Measurements from ENCODE around the gene SOD3. TPM values are rescaled to one million over a fixed set of nuclear protein-coding genes. Genes with fewer than 3 reads are reported as not detected.
A peak's percentile ranks its signal among the peaks of the same experiment; 100 is the strongest.

Gene SOD3
- total RNA-seq, 4 donors from 2014 or later = 5.0 to 120 (median 25.2) TPM

GRCh38 chr4:24796620-24797019, 1.2 kb downstream of the SOD3 start:
- intact Hi-C loops (cut with DNase I) = no loop called here
- DNase-seq = no peak
- peaks cover 3 to 65% (median 6%) of the 10 kb centered on the region in 3 donors for H3K4me1 ChIP-seq
- peaks cover 0 to 34% (median 0%) of the 10 kb centered on the region in 4 donors for H3K27me3 ChIP-seq
- H3K9me3 ChIP-seq = no peaks in the 10 kb centered on the region
- H3K4me3 ChIP-seq = peak overlapping the region in 1 of 4 donors; percentile 32
- peak overlapping the region in 3 of 4 donors; percentile 57 to 89 (median 79) for H3K27ac ChIP-seq
- H3K36me3 ChIP-seq = no peaks in the 10 kb centered on the region
- TF ChIP-seq POLR2A (IDR thresholded peaks at IDR 0.05) = no peak
- TF ChIP-seq, protein P1, sequence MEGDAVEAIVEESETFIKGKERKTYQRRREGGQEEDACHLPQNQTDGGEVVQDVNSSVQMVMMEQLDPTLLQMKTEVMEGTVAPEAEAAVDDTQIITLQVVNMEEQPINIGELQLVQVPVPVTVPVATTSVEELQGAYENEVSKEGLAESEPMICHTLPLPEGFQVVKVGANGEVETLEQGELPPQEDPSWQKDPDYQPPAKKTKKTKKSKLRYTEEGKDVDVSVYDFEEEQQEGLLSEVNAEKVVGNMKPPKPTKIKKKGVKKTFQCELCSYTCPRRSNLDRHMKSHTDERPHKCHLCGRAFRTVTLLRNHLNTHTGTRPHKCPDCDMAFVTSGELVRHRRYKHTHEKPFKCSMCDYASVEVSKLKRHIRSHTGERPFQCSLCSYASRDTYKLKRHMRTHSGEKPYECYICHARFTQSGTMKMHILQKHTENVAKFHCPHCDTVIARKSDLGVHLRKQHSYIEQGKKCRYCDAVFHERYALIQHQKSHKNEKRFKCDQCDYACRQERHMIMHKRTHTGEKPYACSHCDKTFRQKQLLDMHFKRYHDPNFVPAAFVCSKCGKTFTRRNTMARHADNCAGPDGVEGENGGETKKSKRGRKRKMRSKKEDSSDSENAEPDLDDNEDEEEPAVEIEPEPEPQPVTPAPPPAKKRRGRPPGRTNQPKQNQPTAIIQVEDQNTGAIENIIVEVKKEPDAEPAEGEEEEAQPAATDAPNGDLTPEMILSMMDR (IDR thresholded peaks at IDR 0.05) = no peak

GRCh38 chr4:24798036-24798610, 2.8 kb downstream of the SOD3 start:
- intact Hi-C loops (cut with DNase I) = no loop called here
- no peak for TF ChIP-seq POLR2A (IDR thresholded peaks at IDR 0.05)
- TF ChIP-seq, protein P1 (IDR thresholded peaks at IDR 0.05) = no peak
- Histone ChIP-seq H3K27me3 (peaks cover 0 to 34% (median 0%) of the 10 kb centered on the region in 4 donors), H3K9me3 (no peaks in the 10 kb centered on the region), H3K4me1 (peaks cover 3 to 69% (median 6%) of the 10 kb centered on the region in 3 donors), H3K4me3 (no peak overlapping the region), H3K36me3 (no peaks in the 10 kb centered on the region), H3K27ac (no peak overlapping the region)
- WGBS, 2 donors = 64 to 70% methylated on average over 5 of the region's 5 CpGs
- no peak for DNase-seq

DNA sequence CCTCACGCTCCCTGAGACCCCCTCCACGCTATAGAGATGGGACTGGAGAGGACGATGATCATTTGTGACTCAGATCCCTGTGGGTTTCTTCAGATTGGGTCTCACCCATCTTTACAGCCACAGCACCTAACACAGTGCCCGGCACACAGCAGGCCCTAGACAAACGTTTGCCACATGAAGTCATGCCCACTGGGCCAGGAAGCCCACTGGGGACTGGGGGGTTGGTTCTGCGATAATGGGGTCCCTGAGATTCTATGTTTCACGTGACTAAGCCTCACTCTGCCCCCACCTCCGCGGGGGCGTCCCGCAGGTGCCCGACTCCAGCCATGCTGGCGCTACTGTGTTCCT, 3.8 kb downstream of the SOD3 start:
- intact Hi-C loops (cut with DNase I) = no loop called here
- 66 to 79% methylated on average over 3 to 7 of the region's 13 CpGs for WGBS, 2 donors
- no peaks in the 10 kb centered on the region for H3K9me3 ChIP-seq
- H3K27ac ChIP-seq = no peak overlapping the region
- H3K4me3 ChIP-seq = no peak overlapping the region
- DNase-seq = no peak
- no peaks in the 10 kb centered on the region for H3K36me3 ChIP-seq
- peaks cover 0 to 34% (median 0%) of the 10 kb centered on the region in 4 donors for H3K27me3 ChIP-seq
- no peak for TF ChIP-seq POLR2A (IDR thresholded peaks at IDR 0.05)
- TF ChIP-seq, protein P1 (IDR thresholded peaks at IDR 0.05) = no peak
- H3K4me1 ChIP-seq = peaks cover 3 to 64% (median 6%) of the 10 kb centered on the region in 3 donors

DNA sequence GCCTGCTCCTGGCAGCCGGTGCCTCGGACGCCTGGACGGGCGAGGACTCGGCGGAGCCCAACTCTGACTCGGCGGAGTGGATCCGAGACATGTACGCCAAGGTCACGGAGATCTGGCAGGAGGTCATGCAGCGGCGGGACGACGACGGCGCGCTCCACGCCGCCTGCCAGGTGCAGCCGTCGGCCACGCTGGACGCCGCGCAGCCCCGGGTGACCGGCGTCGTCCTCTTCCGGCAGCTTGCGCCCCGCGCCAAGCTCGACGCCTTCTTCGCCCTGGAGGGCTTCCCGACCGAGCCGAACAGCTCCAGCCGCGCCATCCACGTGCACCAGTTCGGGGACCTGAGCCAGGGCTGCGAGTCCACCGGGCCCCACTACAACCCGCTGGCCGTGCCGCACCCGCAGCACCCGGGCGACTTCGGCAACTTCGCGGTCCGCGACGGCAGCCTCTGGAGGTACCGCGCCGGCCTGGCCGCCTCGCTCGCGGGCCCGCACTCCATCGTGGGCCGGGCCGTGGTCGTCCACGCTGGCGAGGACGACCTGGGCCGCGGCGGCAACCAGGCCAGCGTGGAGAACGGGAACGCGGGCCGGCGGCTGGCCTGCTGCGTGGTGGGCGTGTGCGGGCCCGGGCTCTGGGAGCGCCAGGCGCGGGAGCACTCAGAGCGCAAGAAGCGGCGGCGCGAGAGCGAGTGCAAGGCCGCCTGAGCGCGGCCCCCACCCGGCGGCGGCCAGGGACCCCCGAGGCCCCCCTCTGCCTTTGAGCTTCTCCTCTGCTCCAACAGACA, 4.4 kb downstream of the SOD3 start:
- Histone ChIP-seq H3K27me3 (peaks cover 0 to 34% (median 0%) of the 10 kb centered on the region in 4 donors), H3K4me1 (peaks cover 3 to 64% (median 9%) of the 10 kb centered on the region in 3 donors), H3K9me3 (no peaks in the 10 kb centered on the region), H3K36me3 (no peaks in the 10 kb centered on the region), H3K4me3 (peak overlapping the region; percentile 9 to 55 (median 32)), H3K27ac (peak overlapping the region in 3 of 4 donors; percentile 53 to 75 (median 64))
- intact Hi-C loops (cut with DNase I) = no loop called here
- DNase-seq = no peak
- 18 to 46% methylated on average over 16 to 26 of the region's 103 CpGs for WGBS, 2 donors
- TF ChIP-seq, protein P1 (IDR thresholded peaks at IDR 0.05) = no peak
- TF ChIP-seq POLR2A (IDR thresholded peaks at IDR 0.05) = no peak

- WGBS, 2 donors = 52 to 53% methylated on average over 8 to 23 of the region's 25 CpGs
- peaks cover 0 to 34% (median 0%) of the 10 kb centered on the region in 4 donors for H3K27me3 ChIP-seq
- H3K9me3 ChIP-seq = no peaks in the 10 kb centered on the region
- H3K4me1 ChIP-seq = peaks cover 3 to 64% (median 12%) of the 10 kb centered on the region in 3 donors
- DNase-seq = no peak
- TF ChIP-seq POLR2A (IDR thresholded peaks at IDR 0.05) = no peak
- TF ChIP-seq, protein P1 (IDR thresholded peaks at IDR 0.05) = no peak
- H3K27ac ChIP-seq = peak overlapping the region in 3 of 4 donors; percentile 53 to 75 (median 64)
- peak overlapping the region in 3 of 4 donors; percentile 29 to 55 (median 35) for H3K4me3 ChIP-seq
- no peaks in the 10 kb centered on the region for H3K36me3 ChIP-seq
- intact Hi-C loops (cut with DNase I) = no loop called here
Measured at GRCh38 chr4:24800325-24800895, 5.0 kb downstream of the SOD3 start.

Data from esophagus squamous epithelium (tissue), 5 donors.